IMR-90 (cell line): ENCODE measurements around the gene CDKN1A. TPM values are rescaled to one million over a fixed set of nuclear protein-coding genes. Genes with fewer than 3 reads are reported as not detected.

Experiments used
- ATAC-seq: fragments of 200-7000 bp; cut with Tn5 transposase; 2 replicates; pipeline ENCODE4 v1.9.1; 2020; ENCODE audit warnings: low read depth, mild to moderate bottlenecking, moderate library complexity
- BruUV-seq: library from RNA; stranded (reverse); fragments of 400-500 nt; replicated peaks from 2 replicates; lab custom pipeline; 2021; lab: Mats Ljungman, UMichigan
- CTCF ChIA-PET: fragments of 300-600 bp; formaldehyde crosslinking; extraction: SDS; loops from one replicate; lab custom pipeline; 2021; ENCODE audit warnings: antibody characterized with exemption; lab: Yijun Ruan, JAX
- POLR2A ChIA-PET: fragments of 300-600 bp; sonication (Branson Sonifier 250); formaldehyde crosslinking; loops from one replicate; lab custom pipeline; 2022; ENCODE audit warnings: antibody characterized with exemption; ENCODE audit not compliant: unreplicated experiment; lab: Charles Lee
- DNase-seq: peaks from one replicate; pipeline ENCODE4 v3.0.0; 2013
- H2AFZ ChIP-seq: replicated peaks from 2 replicates; pipeline ENCODE3; 2013; ENCODE audit warnings: low read length, mild to moderate bottlenecking; ENCODE audit not compliant: poor library complexity
- H2AK5ac ChIP-seq: 2 replicates; pipeline ENCODE4 v1.6.1; 2013; ENCODE audit warnings: low read depth, low read length, inconsistent platforms
- H2AK9ac ChIP-seq: replicated peaks from 2 replicates; pipeline ENCODE3; 2013; ENCODE audit warnings: mild to moderate bottlenecking, low read depth, low read length, moderate library complexity; ENCODE audit not compliant: poor library complexity
- H2BK120ac ChIP-seq: 2 replicates; pipeline ENCODE4 v1.6.1; 2013; ENCODE audit warnings: low read depth, low read length, inconsistent platforms
- H2BK15ac ChIP-seq: 3 replicates; pipeline ENCODE4 v1.6.1; 2013; ENCODE audit warnings: low read depth, low read length, inconsistent platforms
- H2BK20ac ChIP-seq: 2 replicates; pipeline ENCODE4 v1.6.1; 2013; ENCODE audit warnings: low read depth, mild to moderate bottlenecking, inconsistent platforms, low read length, moderate library complexity
- H2BK5ac ChIP-seq: 2 replicates; pipeline ENCODE4 v1.6.1; 2013; ENCODE audit warnings: mild to moderate bottlenecking, low read depth, low read length, inconsistent platforms; ENCODE audit not compliant: poor library complexity, severe bottlenecking
- H3K14ac ChIP-seq: replicated peaks from 2 replicates; pipeline ENCODE4 v1.6.1; 2013; ENCODE audit warnings: low read depth, low read length, inconsistent platforms
- H3K18ac ChIP-seq: 2 replicates; pipeline ENCODE4 v1.6.1; 2013; ENCODE audit warnings: low read depth, low read length, control low read depth
- H3K23ac ChIP-seq: 2 replicates; pipeline ENCODE4 v1.6.1; 2013; ENCODE audit warnings: low read depth, low read length, inconsistent platforms
- H3K27ac ChIP-seq: 2 replicates; pipeline ENCODE4 v1.5.1; 2013; ENCODE audit warnings: mild to moderate bottlenecking, control low read depth, low read length; ENCODE audit not compliant: insufficient read depth
- H3K27me3 ChIP-seq: 2 replicates; pipeline ENCODE4 v1.6.1; 2013; ENCODE audit warnings: low read length; ENCODE audit not compliant: control insufficient read depth, insufficient read depth
- H3K36me3 ChIP-seq: 2 replicates; pipeline ENCODE4 v1.6.1; 2013; ENCODE audit warnings: low read length, mixed read lengths; ENCODE audit not compliant: control insufficient read depth, insufficient read depth
- H3K4ac ChIP-seq: 2 replicates; pipeline ENCODE4 v1.6.1; 2013; ENCODE audit warnings: low read depth, low read length, inconsistent platforms
- H3K4me1 ChIP-seq: 2 replicates; pipeline ENCODE4 v1.6.1; 2013; ENCODE audit warnings: low read length, mixed read lengths; ENCODE audit not compliant: control insufficient read depth, insufficient read depth
- H3K4me2 ChIP-seq: 2 replicates; pipeline ENCODE4 v1.6.1; 2013; ENCODE audit warnings: low read depth, mild to moderate bottlenecking, control low read depth, low read length, moderate library complexity
- H3K4me3 ChIP-seq: 2 replicates; pipeline ENCODE4 v1.5.1; 2013; ENCODE audit warnings: low read depth, mild to moderate bottlenecking, control low read depth, low read length, moderate library complexity; ENCODE audit not compliant: insufficient read depth
- H3K56ac ChIP-seq: 2 replicates; pipeline ENCODE4 v1.6.1; 2013; ENCODE audit warnings: low read length, inconsistent platforms; ENCODE audit not compliant: insufficient read depth; ENCODE audit errors: extremely low read depth
- H3K79me1 ChIP-seq, 2 experiments: 2 replicates each; pipeline ENCODE4 v1.6.1; 2013; ENCODE audit warnings: low read length in 2 of 2, inconsistent platforms in 1 of 2, low read depth in 1 of 2
- H3K9ac ChIP-seq: 2 replicates; pipeline ENCODE4 v1.6.1; 2013; ENCODE audit warnings: low read depth, low read length, control low read depth
- H3K9me1 ChIP-seq: 2 replicates; pipeline ENCODE4 v1.6.1; 2013; ENCODE audit warnings: low read length, inconsistent platforms; ENCODE audit not compliant: insufficient read depth
- H3K9me3 ChIP-seq: 2 replicates; pipeline ENCODE4 v1.6.1; 2013; ENCODE audit warnings: low read length; ENCODE audit not compliant: control insufficient read depth, insufficient read depth
- H4K20me1 ChIP-seq: 2 replicates; pipeline ENCODE4 v1.6.1; 2013; ENCODE audit warnings: low read length, inconsistent platforms; ENCODE audit not compliant: insufficient read depth
- H4K5ac ChIP-seq: 2 replicates; pipeline ENCODE4 v1.6.1; 2013; ENCODE audit warnings: mild to moderate bottlenecking, low read depth, low read length, control low read depth
- H4K8ac ChIP-seq, 2 experiments: 2 replicates each; pipeline ENCODE4 v1.6.1; 2013; ENCODE audit warnings: low read depth in 2 of 2, low read length in 2 of 2, control low read depth in 1 of 2, inconsistent platforms in 1 of 2
- H4K91ac ChIP-seq: 2 replicates; pipeline ENCODE4 v1.6.1; 2013; ENCODE audit warnings: low read depth, low read length, inconsistent platforms; ENCODE audit not compliant: insufficient read depth
- BHLHE40 ChIP-seq: fragments of 150-350 bp; IDR thresholded peaks from 2 replicates; pipeline ENCODE4 v1.6.1; 2016; ENCODE audit warnings: mild to moderate bottlenecking, low read depth, low read length
- CEBPB ChIP-seq: IDR thresholded peaks from 2 replicates; pipeline ENCODE4 v1.6.1; 2012; ENCODE audit warnings: low read depth, low read length, improper control_type of control experiment
- CHD1 ChIP-seq: IDR thresholded peaks from 2 replicates; pipeline ENCODE4 v1.6.1; 2012; ENCODE audit warnings: low read depth, low read length, improper control_type of control experiment
- FOS ChIP-seq: fragments of 150-350 bp; IDR thresholded peaks from 2 replicates; pipeline ENCODE4 v1.6.1; 2016; ENCODE audit warnings: low read depth, low read length
- MAFK ChIP-seq: IDR thresholded peaks from 2 replicates; pipeline ENCODE4 v1.6.1; 2012; ENCODE audit warnings: low read depth, low read length, improper control_type of control experiment
- MXI1 ChIP-seq: IDR thresholded peaks from 2 replicates; pipeline ENCODE4 v1.6.1; 2012; ENCODE audit warnings: low read depth, mild to moderate bottlenecking, low read length, moderate library complexity, borderline replicate concordance
- NFE2L2 ChIP-seq: fragments of 150-350 bp; IDR thresholded peaks from 2 replicates; pipeline ENCODE4 v1.6.1; 2016; ENCODE audit warnings: low read depth, mild to moderate bottlenecking, low read length
- RAD21 ChIP-seq: IDR thresholded peaks from 2 replicates; pipeline ENCODE4 v1.6.1; 2012; ENCODE audit warnings: low read length, improper control_type of control experiment
- RFX5 ChIP-seq: IDR thresholded peaks from 2 replicates; pipeline ENCODE4 v1.8.0; 2012; ENCODE audit warnings: low read depth, mild to moderate bottlenecking, low read length, moderate library complexity
- SMC3 ChIP-seq: fragments of 150-350 bp; IDR thresholded peaks from 2 replicates; pipeline ENCODE4 v1.6.1; 2016; ENCODE audit warnings: low read depth, mild to moderate bottlenecking, antibody characterized with exemption, low read length, moderate library complexity
- USF2 ChIP-seq: fragments of 150-350 bp; IDR thresholded peaks from 2 replicates; pipeline ENCODE4 v1.6.1; 2017; ENCODE audit warnings: mild to moderate bottlenecking, antibody characterized with exemption, low read length, low read depth
- WGBS, 2 experiments: methylation state at CpG; one replicate each; pipeline versions ENCODE4 v1.1.5 to v1.1.7; 2013; ENCODE audit warnings: missing lambda C conversion rate in 2 of 2; ENCODE audit not compliant: insufficient read length in 1 of 2; ENCODE audit errors: extremely low coverage in 2 of 2; 5-methylcytosine and 5-hydroxymethylcytosine counted together
- dilution Hi-C: fragments of 300-500 bp; cut with HindIII; formaldehyde crosslinking; loops from one replicate; pipeline ENCODE4 v1.14.3; 2018; ENCODE audit warnings: low sequenced_read_pairs; ENCODE audit not compliant: unreplicated experiment
- in situ Hi-C: fragments of 300-500 bp; cut with MboI; formaldehyde crosslinking; loops from 3 replicates; pipeline ENCODE4 v1.14.3; 2019; ENCODE audit warnings: low sequenced_read_pairs, inconsistent platforms, mixed read lengths
- intact Hi-C: fragments of 100-400 bp; cut with micrococcal nuclease; formaldehyde crosslinking; loops from 2 replicates; pipeline ENCODE4 v1.10.0; 2022
- polyA plus RNA-seq, 3 experiments: library from polyadenylated mRNA; depleted of rRNA; stranded (reverse); fragments of >200 nt; gene quantifications; 2 replicates each; pipeline ENCODE4 v1.2.3, GENCODE V29; 2012; ENCODE audit warnings: low replicate concordance in 1 of 3
- total RNA-seq: library from RNA; depleted of rRNA; stranded (reverse); fragments of >200 nt; gene quantifications from 2 replicates; pipeline ENCODE4 v1.2.3, GENCODE V29; 2012
- TF ChIP-seq, protein P1 (sequence below): fragments of 150-350 bp; IDR thresholded peaks from 2 replicates; pipeline ENCODE4 v1.6.1; 2016; ENCODE audit warnings: low read depth, mild to moderate bottlenecking, low read length, moderate library complexity, borderline replicate concordance

CDKN1A gene
- total and polyA plus RNA-seq, 2 of the 4 experiments (the other 2 are of a cell fraction): 155 to 576 TPM

- Histone ChIP-seq H3K4me3 (no peak overlapping the region), H3K27me3 (peaks cover 47% of the 10 kb centered on the region), H3K9ac (no peak overlapping the region), H4K91ac (no peak overlapping the region), H2BK5ac (no peak overlapping the region), H3K27ac (no peak overlapping the region), H2AK9ac (no peak overlapping the region), H3K23ac (no peak overlapping the region), H3K4ac (no peak overlapping the region), H4K5ac (no peak overlapping the region), H3K9me1 (no peaks in the 10 kb centered on the region), H3K56ac (no peak overlapping the region), H3K79me1 (no peaks in the 10 kb centered on the region), H3K18ac (no peak overlapping the region), H3K9me3 (no peaks in the 10 kb centered on the region), H2BK120ac (no peak overlapping the region), H2BK15ac (no peak overlapping the region), H2AK5ac (no peak overlapping the region), H3K14ac (no peak overlapping the region), H4K20me1 (no peaks in the 10 kb centered on the region), H2BK20ac (no peak overlapping the region), H4K8ac (no peak overlapping the region), H3K36me3 (no peaks in the 10 kb centered on the region), H2AFZ (no peak overlapping the region), H3K4me1 (no peaks in the 10 kb centered on the region), H3K4me2 (no peak overlapping the region)
- ATAC-seq (no peak), DNase-seq (no peak)
- ChIA-PET POLR2A (no interaction called here), CTCF (interaction anchor here (1.0 kb wide), 1 partner anchor 134 kb away, joined by 3 read pairs; no protein-coding TSS in a partner anchor)
- BruUV-seq: no TSS peak
- in situ Hi-C loops (no loop called here), intact Hi-C loops (no loop called here), dilution Hi-C loops (no loop called here)
- 50% methylated on average over 1 of the region's 5 CpGs; no CpG with 5 or more reads in 1 of the 2 experiments for WGBS, 2 experiments
- TF ChIP-seq USF2: no peak
- TF ChIP-seq, protein P1, sequence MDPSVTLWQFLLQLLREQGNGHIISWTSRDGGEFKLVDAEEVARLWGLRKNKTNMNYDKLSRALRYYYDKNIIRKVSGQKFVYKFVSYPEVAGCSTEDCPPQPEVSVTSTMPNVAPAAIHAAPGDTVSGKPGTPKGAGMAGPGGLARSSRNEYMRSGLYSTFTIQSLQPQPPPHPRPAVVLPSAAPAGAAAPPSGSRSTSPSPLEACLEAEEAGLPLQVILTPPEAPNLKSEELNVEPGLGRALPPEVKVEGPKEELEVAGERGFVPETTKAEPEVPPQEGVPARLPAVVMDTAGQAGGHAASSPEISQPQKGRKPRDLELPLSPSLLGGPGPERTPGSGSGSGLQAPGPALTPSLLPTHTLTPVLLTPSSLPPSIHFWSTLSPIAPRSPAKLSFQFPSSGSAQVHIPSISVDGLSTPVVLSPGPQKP: no peak
- no peak for TF ChIP-seq NFE2L2
- no peak for TF ChIP-seq MAFK
- TF ChIP-seq CEBPB: no peak
- TF ChIP-seq BHLHE40: no peak
- TF ChIP-seq RFX5: no peak
- TF ChIP-seq FOS: no peak
- TF ChIP-seq CHD1: no peak
- TF ChIP-seq MXI1: no peak
- TF ChIP-seq SMC3: no peak
- TF ChIP-seq RAD21: no peak
Measured at GRCh38 chr6:36718560-36718959, 40.0 kb downstream of the CDKN1A start.
